GM19324 (cell line): ENCODE results near the gene THRAP3.
A peak's percentile ranks its signal among the peaks of the same experiment; 100 is the strongest.

ENCODE experiments used
- ATAC-seq: cut with Tn5 transposase; IDR thresholded peaks from one replicate; pipeline ENCODE4 v1.9.1; 2021; ENCODE audit warnings: mild to moderate bottlenecking, moderate library complexity; ENCODE audit not compliant: unreplicated experiment, low FRiP score

THRAP3 gene

DNA sequence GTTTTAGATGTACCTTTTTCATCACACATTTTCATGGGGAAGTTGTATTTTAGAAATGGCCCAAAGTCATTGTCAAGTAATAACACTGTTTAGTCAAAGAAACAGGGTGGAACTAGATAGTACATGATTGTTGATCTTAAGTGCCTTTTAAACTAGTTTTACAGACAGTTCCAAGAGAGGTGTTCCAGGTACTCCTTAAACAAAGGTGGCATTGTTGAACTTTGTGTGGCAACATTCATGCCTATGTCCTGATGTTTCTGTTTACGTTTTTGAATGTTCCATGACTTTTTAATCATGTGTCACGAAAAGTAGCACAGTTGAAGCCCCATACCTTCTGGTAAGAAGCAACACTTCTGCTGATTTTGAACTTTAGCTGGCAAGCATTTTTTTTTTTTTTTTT lies 72.8 kb downstream of the THRAP3 start:
- ATAC-seq = no peak

DNA sequence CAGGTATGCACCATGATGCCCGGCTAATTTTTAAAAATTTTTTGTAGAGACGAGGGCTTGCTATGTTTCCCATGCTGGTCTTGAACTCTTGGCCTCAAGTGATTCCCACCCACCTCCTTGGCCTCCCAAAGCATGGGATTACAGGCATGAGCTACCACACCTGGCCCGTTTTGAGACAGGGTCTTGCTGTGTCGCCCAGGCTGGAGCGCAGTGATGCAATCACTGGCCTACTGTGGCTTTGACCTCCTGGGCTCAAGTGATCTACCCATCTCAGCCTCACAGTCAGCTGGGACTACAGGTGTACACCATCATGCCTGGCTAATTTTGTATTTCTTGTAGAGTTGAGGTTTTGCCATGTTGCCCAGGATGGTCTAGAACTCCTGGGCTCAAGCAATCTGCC lies 74.4 kb downstream of the THRAP3 start:
- ATAC-seq = no peak

DNA sequence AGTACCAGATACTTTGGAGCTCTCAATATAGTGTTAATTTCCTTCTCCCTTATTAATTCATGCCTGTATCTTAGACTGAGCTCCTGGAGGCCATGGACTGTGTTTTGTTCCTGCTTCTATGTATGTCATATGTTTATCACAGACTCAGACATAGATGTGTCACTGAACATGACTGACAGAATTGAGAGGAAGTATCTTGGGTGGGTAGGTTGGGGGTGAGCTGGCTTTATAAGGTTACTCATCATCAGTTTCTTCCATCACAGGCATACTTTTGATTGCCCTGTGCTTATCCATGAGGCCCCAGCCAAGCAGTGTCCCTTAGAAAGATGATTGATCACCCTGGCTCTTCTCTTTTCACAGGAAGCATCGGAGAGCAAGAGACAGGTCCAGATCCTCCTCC lies 76.3 kb downstream of the THRAP3 start:
- no peak for ATAC-seq

DNA sequence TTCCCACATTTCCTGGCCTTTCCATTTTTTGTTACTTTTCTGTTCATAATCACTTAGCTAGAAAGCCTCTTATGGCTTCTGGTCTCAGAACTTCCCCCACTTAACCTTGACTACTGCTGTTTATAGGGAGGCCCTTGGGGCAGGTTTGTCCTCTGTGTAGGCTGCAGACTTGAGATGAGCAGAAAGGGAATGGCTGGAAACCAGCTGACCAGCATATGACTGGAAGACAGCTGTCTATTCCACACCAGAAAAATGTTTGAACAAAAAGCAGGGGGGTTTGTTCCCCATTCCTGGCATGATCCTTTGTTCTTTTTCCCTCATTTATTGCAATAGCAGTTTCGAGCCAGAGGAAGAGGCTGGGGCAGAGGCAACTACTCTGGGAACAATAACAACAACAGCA lies 77.0 kb downstream of the THRAP3 start:
- ATAC-seq = no peak

DNA sequence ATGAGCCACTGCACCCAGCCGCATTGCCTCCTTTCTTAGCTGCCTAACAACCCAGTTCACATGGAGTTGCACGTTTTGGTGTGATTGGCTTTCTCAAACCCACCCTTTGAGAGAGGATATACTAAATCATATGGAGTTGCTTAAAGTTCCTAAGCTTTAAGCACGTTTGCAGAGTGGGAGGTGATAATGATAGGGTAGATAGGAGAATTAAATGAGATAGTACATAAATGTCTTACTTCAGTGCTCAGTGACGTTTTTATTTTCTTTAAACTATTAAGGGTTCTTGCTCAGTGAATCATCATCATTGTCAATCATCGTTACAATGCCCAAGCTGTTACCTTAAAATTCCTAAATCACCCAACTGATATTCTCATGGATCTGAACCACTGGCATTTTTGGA lies 79.0 kb downstream of the THRAP3 start:
- no peak for ATAC-seq

DNA sequence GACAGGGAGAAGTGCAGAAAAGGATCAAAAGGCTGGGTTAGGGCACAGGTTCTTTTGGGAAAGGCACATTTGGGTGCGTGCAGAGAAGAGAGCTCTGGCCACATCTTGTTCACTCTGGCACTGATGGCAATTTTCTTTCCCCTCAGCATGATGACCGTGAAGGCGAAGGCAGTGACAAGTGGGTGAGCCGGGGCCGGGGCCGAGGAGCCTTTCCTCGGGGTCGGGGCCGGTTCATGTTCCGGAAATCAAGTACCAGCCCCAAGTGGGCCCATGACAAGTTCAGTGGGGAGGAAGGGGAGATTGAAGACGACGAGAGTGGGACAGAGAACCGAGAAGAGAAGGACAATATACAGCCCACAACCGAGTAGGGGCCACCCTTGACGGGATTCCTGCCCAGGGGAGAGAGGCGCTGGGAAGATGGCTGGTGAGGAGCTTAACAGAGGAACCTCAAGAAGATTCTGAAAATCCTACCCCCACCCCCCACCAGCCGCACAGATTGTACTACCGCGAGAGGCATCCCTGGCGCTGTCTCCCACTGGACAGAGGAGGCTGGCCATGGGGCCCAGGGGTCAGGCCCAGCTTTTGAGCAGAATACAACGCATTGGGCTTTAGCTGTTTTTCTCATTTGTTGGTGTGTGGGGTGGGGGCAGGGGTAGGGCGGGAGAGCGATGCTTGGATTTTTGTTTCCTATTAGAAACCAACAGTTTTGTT lies 79.6 kb downstream of the THRAP3 start:
- no peak for ATAC-seq

DNA sequence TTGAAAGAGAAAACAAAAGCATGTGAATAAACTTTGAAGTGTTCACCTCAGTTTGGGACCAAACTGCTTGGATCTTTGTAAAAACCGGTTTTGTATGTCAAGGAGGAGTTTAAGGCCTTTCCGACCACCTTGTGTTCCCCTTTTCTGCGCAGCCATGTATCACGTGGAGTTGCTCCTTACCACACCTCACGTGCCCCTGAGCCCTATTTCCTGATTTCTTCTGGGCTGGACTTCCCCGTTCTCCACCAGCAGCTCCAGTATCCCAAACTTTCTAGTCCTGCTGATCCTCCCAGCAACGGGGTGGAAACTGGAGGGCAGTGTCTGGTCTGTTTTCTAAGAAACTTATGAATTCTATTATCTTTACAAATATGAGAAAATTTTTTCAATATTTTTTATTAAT lies 80.3 kb downstream of the THRAP3 start:
- ATAC-seq = no peak

DNA sequence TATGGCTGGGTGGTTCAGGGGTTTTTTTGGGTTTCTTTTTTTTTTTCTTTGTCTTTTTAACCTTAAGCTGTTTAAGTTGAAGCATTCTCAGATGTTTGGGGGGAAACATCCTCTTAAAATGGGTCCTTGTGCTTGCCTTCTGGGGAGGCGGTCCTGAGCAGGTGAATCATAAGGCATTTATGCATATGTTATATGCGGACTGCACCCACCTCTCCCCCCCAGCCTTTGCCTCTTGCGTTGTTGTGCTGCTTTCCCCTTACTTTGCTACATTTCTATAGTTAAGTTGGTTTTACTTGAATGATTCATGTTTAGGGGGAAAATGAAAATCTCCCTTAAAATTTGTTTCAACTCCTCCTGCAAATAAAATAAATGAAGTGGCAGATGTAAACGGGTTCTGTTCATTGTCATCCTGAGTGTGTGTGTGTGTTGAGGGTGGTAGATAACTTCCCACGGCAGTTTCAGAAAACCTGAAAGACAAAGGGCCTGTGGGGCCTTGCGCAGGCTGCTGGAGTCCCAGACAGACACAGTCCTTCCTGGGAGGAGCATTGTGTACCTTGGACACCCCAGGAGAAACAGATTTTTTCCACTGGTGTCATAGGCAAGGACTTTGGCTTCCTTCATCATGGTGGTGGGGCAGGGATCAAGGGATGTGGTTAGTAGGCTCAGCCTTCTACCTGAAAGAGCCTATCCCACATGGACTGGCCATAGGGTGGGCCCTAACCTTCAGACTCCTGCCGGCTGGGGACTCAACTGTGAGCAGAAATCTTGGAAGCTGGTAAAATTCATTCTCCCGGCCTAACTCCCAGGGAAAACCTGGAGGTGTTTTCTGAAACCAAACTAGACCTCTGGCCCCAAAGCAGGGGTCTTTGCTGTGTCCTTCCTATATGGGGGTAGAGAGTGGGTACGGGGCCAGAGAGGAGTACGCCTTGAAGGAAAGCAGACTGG lies 81.0 kb downstream of the THRAP3 start:
- ATAC-seq = no peak

DNA sequence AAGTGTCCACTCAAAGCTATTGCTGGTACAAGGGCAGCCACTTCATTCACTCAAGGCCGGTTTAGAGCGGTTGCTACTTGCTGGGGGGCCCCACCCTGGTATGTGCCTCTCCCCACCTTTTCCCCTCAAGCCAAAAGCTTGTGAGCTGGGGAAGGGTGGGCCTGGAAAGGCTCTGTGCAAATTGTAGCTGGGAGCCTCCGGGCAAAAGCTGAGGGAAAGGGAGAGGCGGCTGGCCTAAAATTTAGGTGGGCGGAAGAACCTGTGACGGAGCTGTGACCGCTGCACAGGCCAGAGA lies 81.6 kb downstream of the THRAP3 start:
- no peak for ATAC-seq

DNA sequence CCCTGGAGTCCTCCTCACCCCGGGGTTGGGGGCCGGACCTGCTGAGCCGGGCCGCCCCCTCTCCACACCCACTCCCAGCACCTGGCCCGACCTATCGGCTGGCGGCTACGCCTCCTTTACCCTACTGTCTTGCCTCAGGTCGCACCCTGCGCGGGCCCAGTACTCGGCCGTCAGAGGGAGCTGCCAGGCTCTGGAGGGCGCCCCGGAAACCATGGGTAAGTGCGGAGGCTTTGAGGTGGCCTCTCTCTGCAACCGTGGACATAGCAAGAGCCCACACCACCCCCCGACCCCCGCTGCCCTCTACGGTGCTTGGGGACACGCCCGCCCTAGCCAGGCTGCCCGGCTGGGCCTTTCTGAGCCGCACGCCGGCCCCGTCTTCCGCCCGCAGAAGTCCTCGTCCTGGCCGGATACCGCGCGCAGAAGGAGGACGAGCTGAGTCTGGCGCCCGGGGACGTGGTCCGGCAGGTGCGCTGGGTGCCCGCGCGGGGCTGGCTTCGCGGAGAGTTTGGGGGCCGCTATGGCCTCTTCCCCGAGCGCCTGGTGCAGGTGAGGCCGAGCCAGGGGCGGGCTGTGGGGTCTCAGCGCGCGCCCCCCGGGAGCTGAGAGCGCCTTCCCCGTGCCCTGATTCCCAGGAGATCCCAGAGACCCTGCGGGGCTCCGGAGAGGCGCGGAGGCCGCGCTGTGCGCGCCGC lies 82.1 kb downstream of the THRAP3 start, which contains the start of gene SH3D21:
Gene SH3D21 (plus strand): TSS at position 159 of the 692 bp plus-strand sequence. CDS start 53 bp downstream, at position 212.
- ATAC-seq = peak; percentile 45

DNA sequence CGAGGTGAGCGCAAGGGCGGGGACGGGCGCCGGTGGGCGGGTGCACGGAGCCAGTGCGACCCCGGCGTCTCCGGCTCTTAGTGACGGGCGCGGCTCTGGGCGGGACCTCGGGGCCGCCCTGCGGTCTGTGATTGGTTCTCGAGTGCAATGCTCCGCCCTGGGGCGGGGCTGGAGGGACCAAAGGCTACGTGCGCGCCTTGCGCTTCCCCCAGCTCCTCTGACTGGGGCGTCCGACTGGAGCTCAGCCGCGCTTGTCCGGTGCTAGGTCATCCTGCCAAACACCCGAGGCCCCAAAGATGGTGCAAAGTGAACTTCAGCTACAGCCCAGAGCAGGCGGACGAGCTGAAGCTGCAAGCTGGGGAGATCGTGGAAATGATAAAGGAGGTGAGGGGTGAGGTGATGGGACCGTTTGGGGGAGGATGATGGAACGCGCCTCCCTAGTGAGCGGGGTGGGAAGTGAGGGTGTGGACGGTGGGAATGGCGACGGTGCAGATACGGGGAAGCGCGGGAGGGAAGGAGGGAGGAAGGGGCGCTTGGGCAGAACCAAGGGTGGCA lies 82.7 kb downstream of the THRAP3 start:
- peak; percentile 94 for ATAC-seq

DNA sequence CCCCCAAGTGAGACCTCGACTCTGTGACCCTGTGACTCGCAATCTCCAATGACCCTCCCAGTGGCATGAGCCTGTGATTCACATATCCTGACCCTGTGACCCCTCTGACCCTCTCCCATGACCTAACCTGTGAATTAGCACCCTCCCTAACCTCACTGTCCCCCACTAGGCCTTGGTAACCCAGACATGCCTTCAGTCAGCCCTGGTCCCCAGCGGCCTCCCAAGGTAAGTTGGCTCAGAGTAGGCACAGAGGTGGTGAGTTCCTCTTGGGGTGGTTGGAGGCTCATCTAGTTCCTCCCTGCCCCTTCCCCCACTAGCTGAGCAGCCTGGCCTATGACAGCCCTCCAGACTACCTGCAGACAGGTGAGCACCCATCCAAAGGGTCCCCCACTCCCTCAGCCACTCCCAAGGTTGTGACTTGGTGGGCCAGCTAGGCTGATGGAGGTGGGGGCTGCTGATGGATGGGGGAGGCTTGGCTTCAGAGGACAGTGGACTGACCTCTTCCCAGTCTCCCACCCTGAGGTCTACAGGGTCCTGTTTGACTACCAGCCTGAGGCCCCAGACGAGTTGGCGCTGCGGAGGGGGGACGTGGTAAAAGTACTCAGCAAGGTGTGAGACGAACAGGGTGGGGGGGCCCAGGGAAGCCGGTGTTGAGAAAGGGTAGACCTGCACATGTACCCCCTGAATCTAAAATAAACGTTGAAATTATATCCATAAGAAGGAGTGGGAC lies 83.5 kb downstream of the THRAP3 start:
- no peak for ATAC-seq

DNA sequence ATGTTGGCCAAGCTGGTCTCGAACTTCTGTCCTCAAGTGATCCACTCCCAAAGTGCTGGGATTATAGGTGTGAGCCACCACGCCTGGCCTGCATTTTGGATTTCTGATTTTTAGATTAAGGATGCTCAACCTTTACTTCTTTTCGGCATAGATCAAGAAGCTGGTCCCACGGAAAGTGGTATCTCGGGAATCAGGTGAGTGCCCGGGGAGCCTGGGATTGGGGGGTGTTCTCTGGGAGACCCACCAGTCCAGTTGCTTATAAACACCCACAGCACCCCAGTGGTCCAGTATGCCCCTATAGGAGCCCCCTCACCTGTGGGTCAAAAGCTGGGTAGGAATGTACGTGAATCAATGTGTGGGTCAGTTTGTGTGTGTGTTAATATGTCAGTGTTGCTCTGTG lies 85.2 kb downstream of the THRAP3 start:
- no peak for ATAC-seq

DNA sequence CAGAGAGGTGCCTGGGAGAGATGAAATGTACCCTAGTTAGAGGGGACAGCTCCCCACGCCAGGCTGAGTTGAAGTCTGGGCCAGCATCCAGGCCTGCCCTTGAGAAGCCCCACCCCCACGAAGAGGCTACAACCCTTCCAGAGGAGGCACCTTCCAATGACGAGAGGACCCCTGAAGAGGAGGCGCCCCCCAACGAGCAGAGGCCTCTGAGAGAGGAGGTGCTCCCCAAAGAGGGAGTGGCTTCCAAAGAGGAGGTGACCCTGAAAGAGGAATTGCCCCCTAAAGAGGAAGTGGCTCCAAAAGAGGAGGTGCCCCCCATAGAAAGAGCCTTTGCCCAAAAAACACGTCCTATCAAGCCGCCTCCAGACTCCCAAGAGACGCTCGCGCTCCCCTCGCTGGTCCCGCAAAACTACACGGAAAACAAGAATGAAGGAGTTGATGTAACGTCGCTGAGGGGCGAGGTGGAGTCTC lies 96.1 kb downstream of the THRAP3 start:
- no peak for ATAC-seq

DNA sequence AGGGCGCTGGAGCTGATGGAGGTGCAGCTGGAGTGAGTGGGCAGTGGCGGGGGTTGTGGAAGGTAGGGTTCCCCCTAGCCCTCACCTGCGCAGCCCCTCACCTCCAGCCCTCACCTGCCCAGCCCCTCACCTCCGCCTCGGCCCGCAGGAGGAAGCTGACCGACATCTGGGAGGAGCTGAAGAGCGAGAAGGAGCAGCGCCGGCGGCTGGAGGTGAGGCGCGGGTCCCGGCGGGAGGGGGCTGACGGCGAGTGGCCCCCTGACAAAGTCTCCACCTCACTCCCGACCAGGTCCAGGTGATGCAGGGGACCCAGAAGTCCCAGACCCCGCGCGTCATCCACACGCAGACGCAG lies 96.5 kb downstream of the THRAP3 start:
- no peak for ATAC-seq

DNA sequence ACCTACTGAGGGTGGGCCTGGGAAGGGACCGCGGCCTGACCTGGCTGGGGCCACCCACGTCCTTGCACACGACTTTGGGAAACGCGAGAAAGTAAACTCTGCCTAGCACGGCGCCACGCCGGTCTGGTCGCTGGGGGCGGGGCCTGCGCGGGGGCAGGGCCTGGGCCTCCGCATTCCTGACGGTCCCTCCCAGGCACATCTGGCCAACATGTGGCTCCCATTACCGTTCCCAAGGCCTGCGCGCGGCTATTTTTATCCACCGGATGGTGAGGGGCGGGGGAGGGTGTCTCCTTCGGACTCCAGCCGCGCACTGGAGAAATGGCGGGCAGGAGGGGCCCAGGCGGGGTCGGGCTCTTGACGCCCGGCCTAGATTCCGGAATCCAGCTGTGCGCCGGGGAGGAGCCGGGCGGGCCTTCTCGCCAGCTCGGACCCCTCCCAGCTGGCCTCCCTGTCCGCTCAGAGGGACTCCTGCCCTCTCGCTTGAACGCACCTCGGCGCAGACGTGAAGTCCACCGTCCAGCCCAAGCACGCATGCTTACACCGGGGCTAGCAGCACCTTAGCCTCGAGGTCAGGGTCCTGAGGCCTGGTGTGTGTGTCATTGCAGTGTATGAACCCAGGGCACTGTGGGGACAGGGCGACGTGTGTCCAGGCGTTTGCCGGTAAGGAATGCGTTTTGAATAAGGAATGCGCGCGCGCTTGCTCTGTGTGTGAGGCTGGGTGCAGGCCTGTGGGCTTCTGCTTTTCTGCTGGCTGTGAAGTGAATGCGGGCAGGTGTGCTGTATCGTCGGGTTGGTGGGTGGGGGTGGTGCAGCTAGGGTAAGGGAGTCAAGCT lies 97.1 kb downstream of the THRAP3 start:
- ATAC-seq = no peak

DNA sequence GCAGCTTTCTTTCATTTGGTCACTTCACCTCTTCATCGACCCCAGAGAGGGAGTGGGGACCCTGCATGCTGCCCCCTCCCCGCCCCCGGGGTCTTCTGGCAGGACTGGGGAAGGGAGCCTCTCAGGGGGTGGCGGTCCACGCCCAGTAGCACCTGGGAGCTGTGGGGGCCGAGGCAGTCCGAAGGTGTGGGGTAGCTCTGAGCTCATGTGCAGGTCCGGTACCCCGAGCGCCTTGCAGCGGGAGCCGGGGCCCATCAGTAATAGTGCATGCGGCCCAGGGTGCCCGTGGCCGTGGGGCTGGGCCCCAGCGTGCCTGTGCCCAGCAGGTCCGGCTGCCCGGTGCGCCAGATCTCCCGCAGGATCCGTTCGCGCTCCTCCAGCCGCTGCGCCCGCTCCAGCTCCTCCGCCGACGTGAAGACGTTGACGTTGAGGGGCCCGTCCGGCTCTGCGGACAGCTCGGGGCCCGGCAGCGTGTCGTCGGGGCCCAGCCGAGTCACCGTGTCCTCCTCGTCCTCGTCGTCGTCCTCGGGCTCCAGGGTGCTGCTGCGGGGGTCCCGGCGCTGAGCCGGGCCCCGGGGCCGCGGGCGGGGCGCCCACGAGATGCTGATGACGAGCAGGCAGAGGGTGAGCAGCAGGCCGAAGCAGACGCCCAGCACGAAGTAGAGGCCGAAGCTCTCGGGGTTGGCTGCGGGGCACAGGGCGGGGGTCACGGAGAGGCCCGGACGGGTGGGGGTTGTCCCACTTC lies 98.0 kb downstream of the THRAP3 start:
- ATAC-seq = no peak

DNA sequence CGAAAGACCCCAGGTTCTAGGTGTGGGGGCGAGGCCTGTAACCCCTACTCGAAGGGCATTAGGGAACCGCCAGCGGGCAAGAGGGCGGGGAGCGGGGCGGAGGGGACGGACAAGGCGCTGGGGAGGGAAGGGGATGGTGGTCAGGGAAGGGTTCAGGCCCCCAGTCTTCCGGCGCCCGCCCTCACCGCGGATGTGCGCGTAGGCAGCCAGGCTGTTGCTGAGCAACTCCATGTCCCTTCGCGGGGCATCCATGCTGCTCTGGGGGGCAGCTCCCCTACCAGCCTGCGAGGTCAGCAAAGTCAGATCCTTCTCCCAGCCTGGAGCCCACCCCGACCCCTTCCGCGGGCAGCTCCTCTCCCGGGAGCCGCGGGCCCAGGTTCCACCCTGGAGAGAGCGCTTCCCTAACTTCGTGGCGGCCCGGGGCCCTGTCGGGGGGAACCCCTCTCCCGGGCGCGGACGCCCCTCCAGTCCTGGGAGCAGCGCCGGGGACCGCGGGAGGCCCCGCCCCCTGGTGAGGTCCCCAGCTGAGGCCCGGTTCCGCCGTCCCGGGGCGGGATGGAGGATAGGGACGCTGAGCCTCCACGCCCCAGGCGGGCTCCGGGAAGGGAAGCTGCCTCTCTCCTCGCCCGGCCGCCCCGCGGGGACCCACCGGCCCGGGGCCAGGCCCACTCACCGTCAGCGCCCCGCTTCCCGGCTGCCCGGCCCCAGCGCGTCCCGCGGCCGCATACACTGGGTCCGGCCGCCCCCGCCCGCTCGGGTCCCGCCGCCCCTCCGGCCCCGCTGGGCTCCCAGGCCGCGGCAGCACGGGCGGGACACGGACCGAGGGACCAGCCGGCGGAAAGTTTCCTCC lies 98.8 kb downstream of the THRAP3 start:
- ATAC-seq = peak; percentile 41
